Endothelial cell of umbilical vein (primary cell): ENCODE results near the gene ITGA7.

Source experiments
- EZH2 ChIP-seq: IDR thresholded peaks from 2 replicates; pipeline ENCODE4 v1.6.1; 2012; ENCODE audit warnings: borderline replicate concordance, low read depth, mild to moderate bottlenecking, moderate library complexity, low read length, inconsistent platforms; ENCODE audit not compliant: severe bottlenecking
- FOS ChIP-seq: IDR thresholded peaks from 2 replicates; pipeline ENCODE4 v1.6.1; 2011; ENCODE audit warnings: mild to moderate bottlenecking, low read length, moderate library complexity, borderline replicate concordance; ENCODE audit not compliant: insufficient read depth
- JUN ChIP-seq: IDR thresholded peaks from 2 replicates; pipeline ENCODE4 v1.6.1; 2011; ENCODE audit warnings: borderline replicate concordance, low read depth; ENCODE audit not compliant: insufficient read length, insufficient read depth
- MYC ChIP-seq: IDR thresholded peaks from one replicate; pipeline ENCODE4 v1.6.1; 2011; ENCODE audit warnings: mild to moderate bottlenecking, low read depth, low read length
- POLR2A ChIP-seq: IDR thresholded peaks from 2 replicates; pipeline ENCODE4 v1.6.1; 2012; ENCODE audit warnings: low read depth, mild to moderate bottlenecking, control low read depth, low read length
- POLR2AphosphoS5 ChIP-seq: IDR thresholded peaks from 2 replicates; pipeline ENCODE4 v1.6.1; 2012; ENCODE audit warnings: low read depth, mild to moderate bottlenecking, control low read depth, low read length, moderate library complexity; ENCODE audit not compliant: insufficient read depth
- TF ChIP-seq, protein P1 (sequence below), 2 donors: IDR thresholded peaks; 1 replicate in 1 of 2; 2 replicates in 1 of 2; pipeline ENCODE4 v1.5.1; 2011; ENCODE audit warnings: low read length in 2 of 2, mild to moderate bottlenecking in 2 of 2, moderate library complexity in 2 of 2, control low read depth in 1 of 2, inconsistent platforms in 1 of 2, low read depth in 1 of 2; ENCODE audit not compliant: insufficient read depth in 1 of 2; ENCODE audit errors: extremely low read depth in 1 of 2
- TF ChIP-seq, protein P2 (sequence below): IDR thresholded peaks from 2 replicates; pipeline ENCODE4 v1.6.1; 2011; ENCODE audit not compliant: insufficient read depth, insufficient read length

DNA sequence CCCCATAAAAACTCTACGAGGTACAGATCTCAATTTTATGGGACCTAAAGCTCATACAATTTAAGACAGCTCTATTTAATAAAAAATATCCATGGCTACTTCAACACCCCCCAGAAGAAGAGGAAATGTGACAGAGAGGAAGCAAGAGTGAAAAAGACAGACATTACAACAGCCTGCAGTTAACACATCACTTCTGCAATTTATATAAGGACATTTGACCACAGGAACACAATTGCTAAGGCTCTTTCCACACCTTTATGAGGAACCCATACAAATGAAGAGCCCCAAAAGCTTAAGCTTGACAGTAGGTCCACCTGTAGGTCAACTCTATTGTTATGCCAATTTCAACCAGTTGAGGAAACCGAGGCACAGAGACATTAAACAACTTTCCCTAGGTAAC, 65.4 kb downstream of the ITGA7 start:
- TF ChIP-seq, protein P1, sequence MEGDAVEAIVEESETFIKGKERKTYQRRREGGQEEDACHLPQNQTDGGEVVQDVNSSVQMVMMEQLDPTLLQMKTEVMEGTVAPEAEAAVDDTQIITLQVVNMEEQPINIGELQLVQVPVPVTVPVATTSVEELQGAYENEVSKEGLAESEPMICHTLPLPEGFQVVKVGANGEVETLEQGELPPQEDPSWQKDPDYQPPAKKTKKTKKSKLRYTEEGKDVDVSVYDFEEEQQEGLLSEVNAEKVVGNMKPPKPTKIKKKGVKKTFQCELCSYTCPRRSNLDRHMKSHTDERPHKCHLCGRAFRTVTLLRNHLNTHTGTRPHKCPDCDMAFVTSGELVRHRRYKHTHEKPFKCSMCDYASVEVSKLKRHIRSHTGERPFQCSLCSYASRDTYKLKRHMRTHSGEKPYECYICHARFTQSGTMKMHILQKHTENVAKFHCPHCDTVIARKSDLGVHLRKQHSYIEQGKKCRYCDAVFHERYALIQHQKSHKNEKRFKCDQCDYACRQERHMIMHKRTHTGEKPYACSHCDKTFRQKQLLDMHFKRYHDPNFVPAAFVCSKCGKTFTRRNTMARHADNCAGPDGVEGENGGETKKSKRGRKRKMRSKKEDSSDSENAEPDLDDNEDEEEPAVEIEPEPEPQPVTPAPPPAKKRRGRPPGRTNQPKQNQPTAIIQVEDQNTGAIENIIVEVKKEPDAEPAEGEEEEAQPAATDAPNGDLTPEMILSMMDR (IDR thresholded peaks at IDR 0.05; ENCODE audit: extremely low read depth in 1 of 2, insufficient read depth in 1 of 2, low read depth in 1 of 2, low read length in 2 of 2), result no peak
- no peak for TF ChIP-seq POLR2A
- TF ChIP-seq FOS, result no peak
- TF ChIP-seq EZH2, result no peak
- TF ChIP-seq JUN, result no peak
- TF ChIP-seq, protein P2, sequence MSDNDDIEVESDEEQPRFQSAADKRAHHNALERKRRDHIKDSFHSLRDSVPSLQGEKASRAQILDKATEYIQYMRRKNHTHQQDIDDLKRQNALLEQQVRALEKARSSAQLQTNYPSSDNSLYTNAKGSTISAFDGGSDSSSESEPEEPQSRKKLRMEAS, result no peak
- no peak for TF ChIP-seq POLR2AphosphoS5
- no peak for TF ChIP-seq MYC
